Measurements from ENCODE around the gene PNRC2.
"Not testable (repeated sequence)": the region's sequence is repeated elsewhere in the genome, so short reads cannot be mapped to it uniquely, and the experiment has no call there.

Gene PNRC2

DNA sequence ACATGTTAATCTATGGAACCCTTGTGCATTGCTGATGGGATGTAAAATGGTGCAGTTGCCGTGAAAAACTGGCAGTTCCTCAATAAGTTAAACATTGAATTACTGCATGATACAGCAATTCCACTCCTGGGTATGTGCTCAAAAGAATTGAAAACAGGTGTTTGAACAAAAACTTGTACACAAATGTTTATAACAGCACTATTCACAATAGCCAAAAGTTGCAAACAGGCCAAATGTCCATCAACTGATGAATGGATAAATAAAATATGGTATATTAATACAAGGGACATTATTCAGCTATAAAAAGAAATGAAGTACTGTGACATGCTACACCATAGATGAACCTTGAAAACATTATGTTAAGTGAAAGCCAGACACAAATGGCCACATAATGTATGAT, 38.2 kb downstream of the PNRC2 start:
- TF ChIP-seq CTCF (IDR thresholded peaks at IDR 0.05; ENCODE audit: extremely low read depth, missing control alignments): no peak
- DNase-seq (ENCODE audit: low spot score): no peak

DNA sequence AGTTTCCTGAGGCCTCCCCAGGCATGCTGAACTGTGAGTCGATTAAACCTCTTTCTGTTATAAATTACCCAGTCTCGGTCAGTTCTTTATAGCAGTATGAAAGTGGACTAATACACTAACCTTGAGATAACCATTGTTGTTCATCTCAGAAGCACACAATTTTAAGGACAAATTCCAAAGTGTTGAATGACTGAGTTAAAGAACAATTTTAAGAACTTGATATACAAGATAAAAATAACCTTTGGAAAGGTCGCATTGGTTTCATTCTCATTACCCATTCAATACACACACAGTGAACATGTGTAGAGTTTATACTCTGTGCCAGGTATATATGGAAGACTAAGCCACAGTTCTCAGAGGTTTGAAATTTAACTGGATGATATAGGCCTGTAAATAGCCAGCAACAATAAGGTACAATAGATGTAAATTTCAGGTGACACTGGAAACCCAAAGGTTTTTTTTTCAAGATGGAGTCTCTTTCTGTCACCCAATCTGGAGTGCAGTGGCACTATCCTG, 39.6 kb downstream of the PNRC2 start:
- TF ChIP-seq CTCF (IDR thresholded peaks at IDR 0.05; ENCODE audit: extremely low read depth, missing control alignments): no peak
- DNase-seq (ENCODE audit: low spot score): no peak

- DNase-seq (ENCODE audit: low spot score): no peak
- TF ChIP-seq CTCF (IDR thresholded peaks at IDR 0.05; ENCODE audit: extremely low read depth, missing control alignments): no peak
These were observed 43.1 kb downstream of the PNRC2 start for GRCh38 chr1:24002695-24003094.

GRCh38 chr1:24003331-24003972, 43.8 kb downstream of the PNRC2 start:
- DNase-seq (ENCODE audit: low spot score): peak; percentile 11

GRCh38 chr1:24004132-24004531, 44.5 kb downstream of the PNRC2 start:
- no peak for TF ChIP-seq CTCF (IDR thresholded peaks at IDR 0.05; ENCODE audit: extremely low read depth, missing control alignments)
- DNase-seq (ENCODE audit: low spot score): no peak

More at GRCh38 chr1:24003331-24003972, 43.8 kb downstream of the PNRC2 start:
- no peak for TF ChIP-seq CTCF (IDR thresholded peaks at IDR 0.05; ENCODE audit: extremely low read depth, missing control alignments)

GRCh38 chr1:24005163-24005562, 45.5 kb downstream of the PNRC2 start:
- no peak for DNase-seq (ENCODE audit: low spot score)
- TF ChIP-seq CTCF (IDR thresholded peaks at IDR 0.05; ENCODE audit: extremely low read depth, missing control alignments): no peak

- TF ChIP-seq CTCF (IDR thresholded peaks at IDR 0.05; ENCODE audit: extremely low read depth, missing control alignments): no peak
- DNase-seq (ENCODE audit: low spot score): no peak
These were observed 47.5 kb downstream of the PNRC2 start for GRCh38 chr1:24007079-24007478.

DNA sequence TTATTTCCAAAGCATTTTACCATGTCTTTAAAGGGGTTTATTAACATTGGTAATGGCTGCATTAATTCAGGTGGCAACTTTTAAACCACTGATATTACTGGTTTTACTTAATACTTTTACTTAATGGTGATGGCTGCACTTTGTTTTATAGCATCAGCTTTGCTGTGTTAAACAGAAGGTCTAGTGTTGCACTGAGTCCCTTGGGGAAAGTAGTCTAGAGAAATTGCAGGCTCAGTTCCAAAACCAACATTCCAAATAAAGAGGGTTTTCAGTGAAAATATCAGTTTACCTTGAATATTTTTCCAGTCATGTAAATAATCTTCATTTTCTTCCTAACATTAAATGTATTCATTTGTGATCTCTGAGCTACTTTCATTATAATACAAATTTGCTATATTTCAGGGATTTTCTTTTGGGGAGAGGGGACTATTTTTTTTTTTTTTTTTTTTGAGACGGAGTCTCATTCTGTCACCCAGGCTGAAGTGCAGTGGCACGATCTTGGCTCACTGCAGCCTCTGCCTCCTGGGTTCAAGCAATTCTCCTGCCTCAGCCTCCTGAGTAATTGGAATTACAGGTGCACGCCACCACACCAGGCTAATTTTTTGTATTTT, 49.1 kb downstream of the PNRC2 start:
- DNase-seq (ENCODE audit: low spot score): not testable (repeated sequence)

Data from GM20000 (cell line).